Mucosa of gallbladder (tissue), 1 donor: ENCODE data around the gene CMIP. TPM values are rescaled to one million over a fixed set of nuclear protein-coding genes. Genes with fewer than 3 reads are reported as not detected.

Experiments used
- DNase-seq: peaks from one replicate; pipeline ENCODE4 v3.0.0-alpha.2; 2020; ENCODE audit warnings: low spot score
- total RNA-seq: library from RNA; stranded (reverse); gene quantifications from one replicate; pipeline ENCODE4 v1.2.1, GENCODE V29; 2021
- donor health status: DM: no; HTN: no; CAD: no.

CMIP gene
- total RNA-seq, 1 donor from 2014 or later = 95.5 TPM

DNA sequence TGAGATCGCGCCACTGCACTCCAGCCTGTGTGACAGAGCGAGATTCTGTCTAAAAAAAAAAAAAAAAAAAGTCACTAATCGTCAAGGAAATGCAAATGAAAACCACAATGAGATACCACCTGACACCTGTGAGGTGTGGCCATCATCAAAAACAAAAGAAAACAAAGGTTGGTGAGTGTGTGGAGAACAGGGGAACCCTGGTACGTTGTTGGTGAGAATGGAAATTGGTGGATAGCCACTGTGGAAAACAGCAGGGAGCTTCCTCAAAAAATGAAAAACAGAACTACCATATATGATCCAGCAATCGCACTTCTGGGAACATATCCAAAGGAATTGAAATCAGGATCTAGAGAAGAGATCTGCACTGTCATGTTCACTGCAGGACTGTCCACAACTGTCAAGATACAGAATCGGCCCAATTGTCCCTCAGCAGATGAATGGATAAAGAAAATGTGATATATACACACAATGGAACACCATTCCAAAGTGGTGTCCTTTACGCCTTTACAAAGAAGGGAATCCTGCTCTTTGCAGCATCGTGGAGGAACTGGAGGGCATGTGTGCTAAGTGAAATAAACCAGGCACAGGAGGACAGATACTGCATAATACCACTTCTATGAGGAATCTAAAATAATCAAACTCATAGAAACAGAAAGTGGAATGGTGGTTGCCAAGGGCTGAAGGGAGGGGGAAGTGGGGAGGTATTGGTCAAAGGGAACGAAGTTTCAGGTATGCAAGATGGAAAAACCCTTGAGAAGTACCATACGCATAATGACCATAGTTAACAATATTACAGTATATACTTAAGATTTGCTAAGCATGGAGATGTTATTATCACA lies 271.0 kb downstream of the CMIP start:
- DNase-seq = no peak

DNA sequence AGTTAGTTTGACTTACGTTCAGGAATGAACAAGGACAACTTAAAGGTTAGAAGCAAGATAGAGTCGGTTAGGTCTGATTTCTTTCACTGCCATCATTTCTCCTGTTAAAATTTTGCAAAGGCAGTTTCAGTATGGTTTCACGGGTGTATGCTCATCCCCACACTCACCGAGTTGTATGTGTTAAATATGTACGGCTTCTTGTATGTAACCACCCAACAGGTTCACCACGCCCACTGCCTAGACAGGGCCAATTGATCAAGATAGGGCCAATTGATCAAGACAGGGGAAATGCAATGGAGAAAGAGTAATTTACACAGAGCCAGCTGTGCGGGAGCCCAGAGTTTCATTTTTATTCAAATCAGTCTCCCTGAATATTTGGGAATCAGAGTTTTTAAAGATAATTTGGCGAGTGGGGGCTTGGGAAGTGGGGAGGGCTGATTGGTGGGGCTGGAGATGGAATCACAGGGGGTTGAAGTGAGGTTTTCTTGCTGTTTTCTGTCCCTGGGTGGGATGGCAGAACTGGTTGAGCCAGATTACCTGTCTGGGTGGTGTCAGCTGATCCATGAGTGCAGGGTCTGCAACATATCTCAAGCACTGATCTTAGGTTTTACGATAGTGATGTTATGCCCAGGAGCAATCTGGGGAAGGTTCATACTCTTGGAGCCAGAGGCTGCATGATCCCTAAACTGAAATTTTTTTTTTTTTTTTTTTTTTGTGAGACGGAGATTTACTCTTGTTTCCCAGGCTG lies 272.0 kb downstream of the CMIP start:
- DNase-seq = no peak

DNA sequence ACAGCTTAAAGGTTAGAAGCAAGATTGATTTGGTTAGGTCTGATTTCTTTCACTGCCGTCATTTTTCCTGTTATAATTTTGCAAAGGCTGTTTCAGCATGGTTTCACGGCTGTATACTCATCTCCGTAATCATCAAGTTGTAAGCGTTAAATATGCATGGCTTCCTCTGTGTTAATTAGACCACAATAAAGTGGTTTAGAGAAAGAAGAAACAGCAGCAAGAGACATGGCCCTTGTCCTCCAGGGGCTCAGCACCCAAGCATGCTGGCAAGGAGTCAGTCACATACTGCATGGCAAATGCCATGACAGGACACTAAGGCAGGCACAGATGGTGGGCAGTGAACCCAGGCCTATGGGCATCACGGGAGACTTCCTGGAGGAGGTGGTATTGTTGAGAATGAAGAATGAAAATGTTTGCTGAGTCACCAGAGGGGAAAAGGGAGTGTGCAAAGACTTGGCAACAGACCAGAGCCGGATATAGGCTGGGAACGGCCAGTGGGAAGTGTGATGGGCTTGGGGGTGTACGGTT lies 273.1 kb downstream of the CMIP start:
- DNase-seq = no peak

DNA sequence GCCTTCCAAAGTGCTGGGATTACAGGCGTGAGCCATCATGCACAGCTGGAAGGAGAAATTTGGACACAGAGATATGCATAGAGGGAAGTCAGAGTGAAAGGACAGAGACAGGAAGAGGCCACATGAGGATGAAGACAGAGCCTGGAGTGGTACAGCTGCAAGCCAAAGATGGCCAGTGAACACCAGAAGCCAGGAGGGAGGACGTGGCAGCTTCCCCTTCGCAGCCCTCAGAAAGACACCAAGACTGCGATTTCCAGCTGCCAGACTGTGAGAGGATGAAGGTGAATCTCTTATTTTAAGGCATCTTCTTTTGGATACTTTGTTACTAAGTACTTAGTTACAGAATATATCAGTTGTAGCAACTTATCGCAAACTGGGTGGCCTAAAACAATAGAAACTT lies 274.0 kb downstream of the CMIP start:
- DNase-seq = no peak

DNA sequence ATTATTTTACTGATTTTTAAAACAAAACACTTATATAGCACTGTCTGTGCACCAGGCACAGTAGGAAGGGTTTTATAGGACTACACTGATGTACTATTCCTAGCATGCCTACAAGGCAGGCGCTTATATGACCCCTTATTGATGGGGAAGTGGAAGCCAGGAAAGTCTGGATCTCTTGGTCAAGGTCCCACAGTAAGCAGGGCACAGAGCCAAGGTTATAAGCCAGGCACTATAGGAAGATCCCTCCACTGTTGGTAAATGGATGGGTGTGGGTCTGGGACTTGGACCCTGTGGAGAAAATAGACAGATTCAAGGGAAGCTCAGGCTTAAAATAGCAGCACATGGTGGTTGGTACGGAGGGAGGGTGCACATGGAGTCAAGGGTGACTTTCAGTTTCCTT lies 275.4 kb downstream of the CMIP start:
- no peak for DNase-seq

DNA sequence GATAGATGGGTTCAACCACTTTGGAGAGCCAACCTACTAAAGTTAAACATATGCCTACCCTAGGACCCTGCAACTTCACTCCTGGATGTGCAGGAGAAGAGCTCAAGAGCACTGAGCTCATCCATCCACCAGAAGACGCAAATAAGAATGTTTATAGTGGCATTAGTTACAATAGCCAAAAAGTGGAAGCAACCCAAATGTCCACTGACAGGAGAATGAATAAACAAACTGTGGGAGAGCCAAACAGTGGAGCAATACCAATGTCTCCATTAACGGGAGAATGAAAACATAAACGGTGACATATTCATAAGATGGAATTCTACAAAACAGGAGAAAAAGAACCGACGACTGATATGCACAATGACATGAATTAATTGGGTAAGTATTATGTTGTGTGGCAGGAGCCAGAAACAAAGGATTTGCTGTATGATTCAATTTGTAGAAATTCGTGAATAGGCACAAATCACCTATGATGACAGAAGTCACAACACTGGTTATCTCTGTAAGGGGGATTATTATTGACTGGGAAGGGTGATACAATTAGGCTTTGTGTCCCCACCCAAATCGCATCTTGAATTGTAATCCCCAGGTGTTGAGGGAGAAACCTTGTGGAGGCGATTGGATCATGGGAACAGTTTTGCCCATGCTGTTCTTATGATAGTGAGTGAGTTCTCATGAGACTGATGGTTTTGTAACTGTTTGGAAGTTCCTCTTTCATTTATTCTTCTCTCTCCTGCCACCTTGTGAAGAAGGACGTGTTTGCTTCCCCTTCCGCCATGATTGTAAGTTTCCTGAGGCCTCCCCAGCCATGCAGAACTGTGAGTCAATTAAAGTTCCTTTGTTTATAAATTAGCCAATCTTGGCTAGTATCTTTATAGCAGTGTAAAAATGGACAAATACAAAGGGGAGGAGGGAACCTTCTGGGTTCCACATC lies 276.6 kb downstream of the CMIP start:
- DNase-seq = no peak

DNA sequence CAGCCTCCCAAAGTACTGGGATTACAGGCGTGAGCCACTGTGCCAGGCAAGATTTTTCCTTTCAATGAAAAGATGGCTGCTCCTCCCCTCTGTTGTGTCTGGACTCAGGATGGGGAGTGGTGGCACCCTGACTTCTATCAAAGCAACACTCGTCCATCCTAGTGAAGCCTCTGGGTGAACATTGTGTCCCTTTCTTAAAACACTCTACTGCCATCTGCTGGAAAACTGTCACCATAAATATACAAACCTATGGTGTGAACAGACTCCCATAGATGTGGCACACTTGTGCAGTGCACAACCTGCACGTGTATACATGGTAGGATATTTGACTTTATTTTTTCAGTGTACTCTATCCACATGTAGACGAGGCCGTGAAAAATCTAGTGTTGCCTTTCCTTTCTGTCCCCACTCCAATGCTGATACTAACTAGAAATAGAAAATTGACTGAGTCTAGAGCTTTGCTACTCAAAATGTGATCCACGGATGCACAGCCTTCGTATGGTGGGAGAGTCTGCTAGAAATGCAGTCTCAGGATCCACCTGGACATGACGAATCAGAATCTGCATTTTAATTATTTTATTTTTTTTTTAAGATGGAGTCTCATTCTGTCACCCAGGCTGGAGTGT lies 278.6 kb downstream of the CMIP start:
- DNase-seq = peak; percentile 77

DNA sequence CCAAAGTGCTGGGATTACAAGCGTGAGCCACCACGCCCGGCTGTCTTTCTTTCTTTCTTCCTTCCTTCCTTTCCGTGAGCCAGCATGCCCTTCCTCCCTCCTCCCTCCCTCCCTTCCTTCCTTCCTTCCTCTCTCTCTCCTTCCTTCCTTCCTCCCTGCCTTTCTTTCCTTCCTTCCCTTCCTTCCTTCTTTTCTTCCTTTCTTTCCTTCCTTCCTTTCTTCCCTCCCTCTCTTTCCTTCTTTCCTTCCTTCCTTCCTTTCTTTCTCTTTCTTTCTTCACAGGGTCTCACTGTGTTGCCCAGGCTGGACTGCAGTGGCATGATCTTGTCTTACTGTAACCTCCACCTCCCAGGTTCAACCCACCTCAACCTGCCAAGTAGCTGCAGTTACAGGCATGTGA lies 283.8 kb downstream of the CMIP start:
- no peak for DNase-seq

DNA sequence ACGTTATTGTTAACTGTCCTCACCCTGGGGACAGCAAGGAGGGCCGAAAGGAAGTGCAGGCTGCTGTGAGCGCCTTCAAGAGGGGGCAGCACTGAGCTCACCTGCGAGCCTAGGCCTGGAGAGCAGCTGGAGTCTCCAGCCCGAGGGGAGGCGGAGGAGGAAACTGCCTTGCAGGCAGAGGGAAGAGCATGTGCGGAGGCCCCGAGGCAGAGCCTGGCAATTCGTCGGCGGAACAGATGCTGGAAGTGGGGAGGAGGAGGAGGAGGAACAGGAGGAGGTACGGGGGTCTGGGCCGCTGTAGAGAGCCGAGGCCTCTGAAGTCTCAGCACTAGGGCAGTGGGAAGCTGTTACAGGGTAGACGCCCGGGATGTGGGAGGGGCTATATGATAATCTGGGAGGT lies 284.8 kb downstream of the CMIP start:
- DNase-seq = no peak

DNA sequence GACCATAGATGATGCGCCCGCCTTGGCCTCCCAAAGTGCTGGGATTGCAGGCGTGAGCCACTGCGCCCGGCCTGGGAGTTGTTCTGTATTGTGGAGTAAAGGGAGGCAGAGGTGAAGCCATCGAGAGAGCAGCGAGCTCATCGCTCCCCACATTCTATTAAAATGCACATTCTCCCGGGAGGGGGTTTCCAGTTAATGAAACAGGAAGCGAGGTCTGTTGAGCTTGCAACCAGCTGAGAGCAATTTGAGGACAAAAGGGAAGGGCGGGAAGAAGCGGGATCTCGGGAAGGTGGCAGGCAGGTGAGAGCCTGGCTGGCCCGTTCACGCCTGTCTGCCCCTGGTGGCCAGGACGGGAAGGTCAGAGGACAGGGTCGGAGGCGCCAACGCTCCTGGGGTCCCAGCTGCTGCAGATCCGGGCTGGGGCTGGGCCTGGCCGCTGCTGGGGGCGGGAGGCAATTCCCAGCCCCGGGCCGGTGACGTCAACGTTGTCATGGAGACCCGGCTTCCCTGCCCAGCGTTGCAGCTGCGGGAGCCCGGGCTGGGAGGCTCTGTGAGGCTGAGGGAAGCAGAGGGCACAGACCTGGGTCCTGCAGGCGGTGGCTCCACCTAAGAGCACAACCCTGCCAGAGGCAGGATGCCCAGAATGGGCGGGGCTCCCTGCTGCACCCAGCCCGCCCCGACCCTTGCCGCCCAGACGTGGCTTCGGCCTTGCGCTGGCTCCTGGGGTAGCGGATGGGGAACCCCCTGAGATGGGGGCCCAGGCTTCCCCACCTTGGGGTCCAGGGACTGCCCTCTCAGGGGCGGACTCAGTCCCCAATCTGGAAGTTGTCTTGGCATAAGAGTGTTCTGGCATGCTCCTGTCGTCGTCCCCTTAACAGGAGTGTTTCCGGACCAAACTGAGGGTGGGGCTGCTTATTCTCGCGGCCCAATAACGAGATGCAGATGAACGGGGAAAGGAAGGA lies 285.8 kb downstream of the CMIP start:
- DNase-seq = peak; percentile 89

DNA sequence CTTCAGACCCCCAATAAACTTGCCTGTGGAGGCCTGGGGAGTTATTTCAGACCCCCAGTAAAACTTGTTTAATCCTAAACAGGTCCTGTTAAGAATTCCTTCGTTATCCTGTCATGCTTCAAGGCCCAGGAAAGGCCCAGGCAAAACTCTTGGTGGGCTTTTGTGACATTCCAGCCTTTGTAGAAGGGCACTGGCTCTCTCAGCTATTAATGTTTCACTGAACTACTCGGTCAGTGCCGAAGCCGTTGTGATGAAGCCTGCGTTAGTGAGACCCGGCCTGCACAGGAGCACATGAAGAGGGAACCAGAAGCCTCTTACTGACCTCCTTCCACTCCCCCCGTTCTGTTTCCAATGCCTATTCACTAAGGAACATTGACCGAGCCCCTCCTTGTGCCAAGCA lies 287.0 kb downstream of the CMIP start:
- DNase-seq = no peak

DNA sequence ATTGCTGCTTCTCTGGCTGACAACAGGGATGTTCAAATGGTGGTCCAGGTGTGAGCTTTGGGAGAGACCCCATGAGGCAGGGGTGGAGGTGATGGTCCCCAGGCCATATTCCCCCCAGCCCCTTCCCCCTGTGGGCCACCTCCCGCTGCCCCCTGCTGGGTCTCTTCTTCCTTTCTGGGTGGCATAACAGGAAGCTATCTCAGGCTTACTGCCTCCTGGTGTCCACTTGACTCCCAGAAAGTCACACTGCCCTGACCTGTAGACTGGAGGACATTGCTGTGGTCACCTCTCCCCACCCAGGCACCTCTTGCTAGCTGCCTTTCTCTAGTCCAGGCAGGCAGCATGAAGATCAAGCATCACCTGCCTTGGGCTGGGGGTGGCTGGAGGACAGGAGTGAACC lies 288.1 kb downstream of the CMIP start:
- no peak for DNase-seq

DNA sequence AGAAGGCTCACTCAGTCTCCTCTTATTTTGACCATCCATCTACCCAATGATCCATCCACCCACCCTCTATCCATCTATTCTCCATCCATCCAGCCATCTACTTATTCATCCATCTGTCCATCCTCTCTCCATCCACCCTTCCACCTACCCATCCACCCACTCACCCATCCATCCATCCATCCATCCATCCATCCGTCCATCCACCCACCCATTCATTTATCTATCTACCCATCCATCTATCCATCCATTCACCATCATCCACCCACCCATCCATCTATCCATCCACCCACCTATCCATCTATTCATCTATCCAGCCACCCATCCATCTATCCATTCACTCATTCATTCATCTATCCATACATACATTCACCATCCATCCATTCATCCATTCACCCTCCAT lies 288.7 kb downstream of the CMIP start:
- DNase-seq = no peak

DNA sequence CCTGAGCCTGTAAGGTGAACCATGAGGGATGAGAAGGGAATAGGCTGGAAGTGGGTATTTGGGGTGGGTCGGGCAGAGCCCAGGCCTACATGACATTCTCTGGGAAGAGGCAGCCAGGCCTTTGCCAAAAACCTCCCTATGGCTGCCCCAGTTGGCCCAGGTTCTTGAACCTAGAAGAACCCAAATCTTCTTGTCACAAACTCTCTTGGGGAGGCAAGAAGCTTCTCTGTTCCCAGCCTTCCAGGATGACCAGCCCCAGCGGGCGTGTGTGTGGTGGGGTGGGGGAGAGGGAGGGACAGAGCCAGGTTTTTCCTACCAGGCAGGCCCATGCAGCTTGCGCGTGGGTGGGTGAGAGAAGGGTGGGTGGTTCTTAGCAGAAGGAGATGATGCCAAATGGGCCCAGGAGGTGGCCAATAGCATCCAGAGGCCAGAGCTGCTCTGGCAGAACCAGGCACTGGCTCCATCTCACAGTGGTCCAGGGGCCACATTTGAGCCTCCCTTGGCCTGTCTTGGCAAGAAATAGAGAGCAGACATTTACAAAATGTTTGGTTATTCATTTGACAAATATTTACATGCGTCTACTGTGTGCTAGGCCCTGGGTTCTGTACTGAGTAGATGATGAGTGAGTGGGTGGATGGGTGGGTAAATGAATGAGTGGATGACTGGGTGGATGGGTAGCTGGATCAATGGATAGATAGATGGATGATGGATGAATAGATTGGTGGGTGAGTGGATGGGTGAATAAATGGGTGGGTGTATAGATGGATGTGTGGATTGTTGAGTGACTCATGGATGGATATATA lies 290.2 kb downstream of the CMIP start:
- DNase-seq = no peak

DNA sequence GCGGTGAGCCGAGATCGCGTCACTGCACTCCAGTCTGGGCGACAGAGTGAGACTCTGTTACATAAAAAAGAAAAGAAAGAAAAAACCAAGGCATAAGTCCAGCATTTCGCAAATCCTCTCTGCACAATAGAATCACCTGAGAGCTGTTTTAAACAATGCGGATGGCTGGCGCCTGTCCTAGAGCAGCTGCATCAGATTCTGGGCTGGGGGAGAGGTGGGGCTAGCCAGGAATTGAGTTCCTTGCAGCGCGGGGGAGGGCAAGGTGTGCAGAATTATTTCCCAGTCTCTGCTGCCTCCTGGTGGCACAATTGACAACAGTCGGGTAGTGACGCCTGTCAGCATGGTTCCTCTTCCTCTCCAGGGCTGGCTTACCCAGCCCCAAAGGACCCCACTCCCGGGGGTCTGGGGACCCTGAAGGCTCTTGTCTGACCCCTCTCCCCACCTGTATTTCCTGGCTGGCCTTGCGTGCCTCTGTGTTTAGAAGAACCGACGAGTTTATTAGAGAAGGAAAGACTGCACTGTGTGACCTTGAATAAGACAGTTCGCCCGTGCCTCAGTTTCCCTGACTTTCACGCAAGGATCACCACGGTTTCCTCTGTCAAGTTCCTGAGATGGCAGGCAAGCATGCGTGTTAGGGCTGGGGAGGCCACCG lies 293.4 kb downstream of the CMIP start:
- DNase-seq = peak; percentile 93

DNA sequence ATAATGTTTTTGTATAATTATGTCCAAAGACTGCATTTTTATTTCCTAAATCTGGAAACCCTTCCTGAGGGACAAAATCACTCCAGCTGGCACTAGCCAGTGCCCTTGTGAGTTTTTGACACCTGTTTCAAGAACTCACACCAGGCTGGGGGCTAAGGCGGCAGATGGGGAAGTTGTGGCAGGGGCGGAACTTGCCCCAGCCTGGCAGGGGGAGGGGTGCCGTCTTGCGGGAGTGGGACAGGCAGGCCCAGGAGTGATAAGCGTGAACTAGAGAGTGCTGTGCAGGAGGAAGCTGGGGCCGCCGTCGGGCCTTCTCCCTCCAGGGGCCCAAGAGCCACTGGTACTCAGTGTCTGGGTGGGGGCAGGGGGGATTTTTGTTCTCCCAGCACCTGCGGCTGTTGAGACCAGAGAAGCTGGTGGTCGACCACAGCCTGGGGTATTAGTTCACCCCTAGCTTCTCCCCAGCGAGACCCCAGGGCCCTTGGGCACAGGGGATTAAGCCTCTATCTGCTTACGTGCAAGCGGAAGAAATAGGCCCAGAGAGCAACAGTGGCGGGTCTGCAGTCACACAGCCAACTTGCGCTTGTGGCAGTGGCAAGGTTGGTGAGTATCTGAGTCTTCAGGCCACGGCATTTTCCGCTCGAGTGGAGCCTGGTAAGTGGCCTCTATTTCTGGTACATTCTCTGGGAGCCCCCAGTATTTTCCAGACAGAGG lies 294.3 kb downstream of the CMIP start:
- peak; percentile 48 for DNase-seq

DNA sequence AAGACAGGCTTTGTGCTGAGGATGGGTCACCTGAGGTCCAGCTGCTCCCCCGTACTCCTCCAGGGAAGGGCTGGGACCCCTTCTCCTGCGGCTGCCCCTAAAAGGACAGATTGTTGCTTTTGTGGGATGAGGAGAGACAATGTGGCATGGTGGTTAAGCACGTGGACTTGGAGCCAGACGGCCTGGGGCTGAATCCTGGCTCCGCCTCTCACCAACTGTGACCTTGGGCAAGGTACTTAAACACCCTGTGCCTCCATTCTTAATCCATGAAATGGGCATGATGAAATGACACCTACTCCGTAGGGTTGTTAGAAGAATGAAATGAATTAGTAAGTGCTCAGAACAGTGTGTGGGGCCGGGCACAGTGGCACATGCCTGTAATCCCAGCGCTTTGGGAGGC lies 294.9 kb downstream of the CMIP start:
- DNase-seq = no peak

DNA sequence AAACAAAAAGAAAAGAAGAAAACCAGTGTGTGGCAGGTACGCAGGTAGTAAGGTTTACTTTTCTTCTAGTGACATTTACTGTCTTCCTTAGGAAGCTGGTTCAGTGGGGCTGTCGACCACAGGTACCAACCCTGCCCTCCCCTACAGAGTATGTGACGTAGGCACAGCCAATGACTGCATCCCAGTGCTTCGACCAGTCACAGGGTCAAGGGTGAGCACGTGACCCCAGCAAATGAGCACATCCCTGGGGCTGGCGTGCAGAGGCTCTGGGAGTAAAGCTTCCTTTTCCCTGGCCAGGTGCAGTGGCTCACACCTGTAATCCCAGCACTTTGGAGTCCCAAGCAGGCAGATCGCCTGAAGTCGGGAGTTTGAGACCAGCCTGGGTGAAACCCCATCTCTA lies 295.6 kb downstream of the CMIP start:
- DNase-seq = peak; percentile 20
